HG02840 (cell line): Measurements from ENCODE around the gene GGTLC1.

Experiments
- ATAC-seq: cut with Tn5 transposase; IDR thresholded peaks from one replicate; pipeline ENCODE4 v1.9.1; 2021; ENCODE audit warnings: mild to moderate bottlenecking, moderate library complexity, moderate number of reproducible peaks; ENCODE audit not compliant: unreplicated experiment, low FRiP score

GGTLC1 gene

GRCh38 chr20:23966927-23967615 lies 21.5 kb downstream of the GGTLC1 start:
- ATAC-seq, result no peak

- no peak for ATAC-seq
Measured at GRCh38 chr20:23966298-23966697, 22.3 kb downstream of the GGTLC1 start.

- no peak for ATAC-seq
Measured at GRCh38 chr20:23963941-23964340, 24.6 kb downstream of the GGTLC1 start.

GRCh38 chr20:23962272-23962671 lies 26.3 kb downstream of the GGTLC1 start:
- ATAC-seq, result no peak

GRCh38 chr20:23959054-23959453 lies 29.5 kb downstream of the GGTLC1 start:
- no peak for ATAC-seq

GRCh38 chr20:23955896-23956295 lies 32.7 kb downstream of the GGTLC1 start:
- no peak for ATAC-seq

GRCh38 chr20:23954008-23954745 lies 34.4 kb downstream of the GGTLC1 start:
- ATAC-seq, result no peak

GRCh38 chr20:23946206-23946605 lies 42.4 kb downstream of the GGTLC1 start:
- ATAC-seq, result no peak

- ATAC-seq, result no peak
Measured at GRCh38 chr20:23943304-23943703, 45.3 kb downstream of the GGTLC1 start.

GRCh38 chr20:23939641-23940040 lies 48.9 kb downstream of the GGTLC1 start:
- ATAC-seq, result no peak

GRCh38 chr20:23939063-23939462 lies 49.5 kb downstream of the GGTLC1 start:
- ATAC-seq, result no peak

GRCh38 chr20:23938118-23938438 lies 50.5 kb downstream of the GGTLC1 start:
- ATAC-seq, result no peak

- ATAC-seq, result no peak
Measured at GRCh38 chr20:23937303-23938117, 51.1 kb downstream of the GGTLC1 start.
